T-helper 17 cell (primary cell): Measurements from ENCODE around the gene TANK. TPM values are rescaled to one million over a fixed set of nuclear protein-coding genes. Genes with fewer than 3 reads are reported as not detected.
"Not testable (repeated sequence)": the region's sequence is repeated elsewhere in the genome, so short reads cannot be mapped to it uniquely, and the experiment has no call there.

Source experiments
- ATAC-seq: fragments of 150-1000 bp; cut with Tn5 transposase; 2 replicates; pipeline ENCODE4 v1.10.0; 2021; ENCODE audit warnings: mild to moderate bottlenecking, moderate library complexity
- DNase-seq, 3 donors: peaks; one replicate each; pipeline versions ENCODE4 v3.0.0 to v3.0.0-alpha.2; 2020 to 2021
- H3K9me3 ChIP-seq: one replicate; pipeline ENCODE4 v1.7.0; 2013; ENCODE audit warnings: low read length, mild to moderate bottlenecking; ENCODE audit not compliant: control insufficient read depth, poor library complexity, severe bottlenecking
- H3K27ac Mint-ChIP-seq: one replicate; pipeline ENCODE4 v1.8.0; 2022; ENCODE audit warnings: mild to moderate bottlenecking, moderate library complexity, mixed read lengths
- H3K27me3 Mint-ChIP-seq: one replicate; pipeline ENCODE4 v1.8.0; 2022; ENCODE audit warnings: mixed read lengths
- H3K36me3 Mint-ChIP-seq: one replicate; pipeline ENCODE4 v1.8.0; 2022; ENCODE audit warnings: low read depth, mixed read lengths
- H3K4me1 Mint-ChIP-seq: one replicate; pipeline ENCODE4 v1.8.0; 2022; ENCODE audit warnings: mild to moderate bottlenecking, mixed read lengths
- H3K4me3 Mint-ChIP-seq: one replicate; pipeline ENCODE4 v1.8.0; 2022; ENCODE audit warnings: mild to moderate bottlenecking, moderate library complexity, mixed read lengths
- total RNA-seq, 4 donors: library from RNA in 2 of 4; stranded (reverse) in 2 of 4; gene quantifications; one replicate each; pipeline ENCODE4 v1.2.3 and lab custom pipeline; 2022 to 2026

Gene TANK
- total RNA-seq, 2 donors from 2014 or later, result 129 to 134 TPM

- Mint-ChIP-seq H3K27ac (peak overlapping the region; percentile 96), H3K36me3 (peaks cover 2% of the 10 kb centered on the region), H3K27me3 (no peaks in the 10 kb centered on the region), H3K4me3 (peak overlapping the region; percentile 12), H3K4me1 (peaks cover 42% of the 10 kb centered on the region)
- H3K9me3 ChIP-seq, result no peaks in the 10 kb centered on the region
- ATAC-seq, result no peak
- no peak for DNase-seq
These were observed 86.1 kb downstream of the TANK start for GRCh38 chr2:161246281-161246680.

DNA sequence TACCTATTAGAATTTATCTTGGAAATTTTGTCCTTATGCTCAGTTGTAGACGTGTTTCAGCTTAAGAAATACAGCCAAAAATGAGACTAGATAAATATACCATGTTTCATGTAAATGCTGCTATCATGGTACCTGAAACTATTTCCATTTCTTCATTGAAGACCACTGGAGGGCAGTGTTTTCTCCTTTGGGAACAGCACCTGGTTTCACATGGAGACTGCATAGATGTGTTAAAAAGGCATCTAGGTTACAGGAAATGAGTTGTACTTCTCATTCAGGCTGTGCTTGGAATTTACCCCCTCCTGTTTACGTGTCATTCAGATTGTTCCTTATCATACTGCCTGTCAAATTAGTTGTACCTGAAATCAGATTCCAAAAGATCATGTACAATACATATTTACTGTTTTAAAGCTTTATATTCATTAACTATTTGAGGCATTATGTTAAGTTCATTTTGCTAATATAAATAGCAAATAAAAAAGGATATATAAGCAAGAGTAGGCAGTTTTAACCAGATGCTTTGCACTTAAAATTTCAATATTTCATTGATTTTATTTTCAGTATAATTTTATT, 90.7 kb downstream of the TANK start:
- H3K9me3 ChIP-seq, result no peaks in the 10 kb centered on the region
- Mint-ChIP-seq H3K27me3 (no peaks in the 10 kb centered on the region), H3K4me1 (peaks cover 13% of the 10 kb centered on the region), H3K4me3 (no peak overlapping the region), H3K36me3 (no peaks in the 10 kb centered on the region), H3K27ac (no peak overlapping the region)
- ATAC-seq, result peak; percentile 60
- DNase-seq, result no peak

DNA sequence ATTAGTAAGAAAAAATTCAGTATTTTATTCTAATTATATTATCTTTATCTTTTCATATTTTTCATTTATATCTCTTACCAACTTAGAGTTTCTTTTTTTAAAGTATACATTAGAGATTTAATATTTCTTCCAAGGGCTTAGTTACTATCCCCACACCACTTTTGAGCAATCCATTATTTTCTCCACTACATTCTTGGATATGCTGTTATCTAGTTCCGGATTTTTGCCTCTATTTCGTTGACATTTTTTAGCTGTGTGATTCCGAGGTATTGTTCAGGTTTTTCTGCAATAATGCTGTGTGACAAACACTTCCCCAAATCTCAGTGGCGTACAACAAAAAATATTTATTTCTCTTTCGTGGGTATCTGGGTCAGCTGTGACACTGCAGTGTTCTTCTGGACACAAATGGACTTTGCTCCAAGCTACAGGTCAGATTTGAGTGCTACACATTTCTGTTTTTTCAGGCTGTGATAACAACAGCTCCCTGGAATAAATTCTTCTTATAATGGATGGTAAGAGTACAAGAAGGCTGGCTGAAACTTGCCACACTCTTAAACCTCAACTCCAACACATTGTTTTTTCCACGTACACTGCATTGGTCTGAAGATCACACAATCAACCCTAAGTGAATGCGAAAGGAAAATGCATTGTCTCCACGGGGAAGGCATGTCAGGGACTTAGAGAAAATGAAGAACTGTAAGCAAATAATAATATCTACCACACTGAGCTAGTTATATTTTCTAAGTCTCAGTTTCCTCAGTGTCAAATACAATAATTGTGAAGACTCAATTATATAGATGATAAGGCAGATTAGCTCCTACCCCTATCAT, 97.1 kb downstream of the TANK start:
- Mint-ChIP-seq H3K4me3 (no peak overlapping the region), H3K36me3 (no peaks in the 10 kb centered on the region), H3K4me1 (no peaks in the 10 kb centered on the region), H3K27ac (no peak overlapping the region), H3K27me3 (no peaks in the 10 kb centered on the region)
- H3K9me3 ChIP-seq, result no peaks in the 10 kb centered on the region
- ATAC-seq (no peak), DNase-seq (no peak)

DNA sequence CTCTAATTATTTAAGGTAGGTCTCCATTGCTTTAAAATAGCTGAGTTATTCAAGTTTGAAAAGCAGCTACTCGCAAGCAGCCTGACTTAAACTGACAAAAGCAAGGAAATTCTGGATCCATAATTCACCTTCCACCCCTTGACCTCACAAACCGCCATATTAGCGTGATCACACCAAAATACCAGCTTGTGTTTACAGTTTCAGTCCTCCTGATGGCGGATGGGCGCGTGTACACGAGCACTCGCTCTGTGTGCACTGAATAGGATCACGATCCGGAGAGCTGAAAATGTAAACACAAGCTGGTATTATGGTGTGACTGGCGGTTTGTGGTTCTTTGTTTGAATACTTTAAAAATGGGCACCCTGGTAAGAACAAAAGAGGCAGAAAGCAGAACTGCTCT, 105.6 kb downstream of the TANK start:
- ATAC-seq (no peak), DNase-seq (no peak)
- no peaks in the 10 kb centered on the region for H3K9me3 ChIP-seq
- H3K4me3 Mint-ChIP-seq, result no peak overlapping the region
- peaks cover 4% of the 10 kb centered on the region for H3K27me3 Mint-ChIP-seq
- H3K4me1 Mint-ChIP-seq, result no peaks in the 10 kb centered on the region
- no peak overlapping the region for H3K27ac Mint-ChIP-seq
- H3K36me3 Mint-ChIP-seq, result no peaks in the 10 kb centered on the region

DNA sequence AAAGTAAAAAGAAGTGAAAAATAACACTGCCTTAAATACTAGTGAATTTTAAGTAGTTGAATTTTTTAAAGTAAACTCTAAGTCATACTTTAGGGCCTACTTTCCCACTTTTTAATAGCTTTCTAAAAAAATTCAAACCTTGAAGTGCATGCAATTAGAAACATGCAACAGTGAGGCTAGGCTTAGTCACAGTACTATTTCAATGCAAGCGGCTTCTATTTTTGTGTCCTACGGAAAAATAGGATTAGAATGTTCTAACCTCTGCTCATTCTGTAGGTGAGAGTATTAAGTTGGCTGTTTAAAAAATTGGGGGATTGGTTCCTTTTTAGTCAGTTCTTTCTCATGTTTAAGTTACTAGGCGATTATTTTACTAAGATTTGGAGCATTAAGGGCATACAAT, 108.9 kb downstream of the TANK start:
- ATAC-seq (no peak), DNase-seq (no peak)
- Mint-ChIP-seq H3K36me3 (no peaks in the 10 kb centered on the region), H3K27ac (no peak overlapping the region), H3K27me3 (peaks cover 13% of the 10 kb centered on the region), H3K4me3 (no peak overlapping the region), H3K4me1 (peaks cover 5% of the 10 kb centered on the region)
- no peaks in the 10 kb centered on the region for H3K9me3 ChIP-seq

DNA sequence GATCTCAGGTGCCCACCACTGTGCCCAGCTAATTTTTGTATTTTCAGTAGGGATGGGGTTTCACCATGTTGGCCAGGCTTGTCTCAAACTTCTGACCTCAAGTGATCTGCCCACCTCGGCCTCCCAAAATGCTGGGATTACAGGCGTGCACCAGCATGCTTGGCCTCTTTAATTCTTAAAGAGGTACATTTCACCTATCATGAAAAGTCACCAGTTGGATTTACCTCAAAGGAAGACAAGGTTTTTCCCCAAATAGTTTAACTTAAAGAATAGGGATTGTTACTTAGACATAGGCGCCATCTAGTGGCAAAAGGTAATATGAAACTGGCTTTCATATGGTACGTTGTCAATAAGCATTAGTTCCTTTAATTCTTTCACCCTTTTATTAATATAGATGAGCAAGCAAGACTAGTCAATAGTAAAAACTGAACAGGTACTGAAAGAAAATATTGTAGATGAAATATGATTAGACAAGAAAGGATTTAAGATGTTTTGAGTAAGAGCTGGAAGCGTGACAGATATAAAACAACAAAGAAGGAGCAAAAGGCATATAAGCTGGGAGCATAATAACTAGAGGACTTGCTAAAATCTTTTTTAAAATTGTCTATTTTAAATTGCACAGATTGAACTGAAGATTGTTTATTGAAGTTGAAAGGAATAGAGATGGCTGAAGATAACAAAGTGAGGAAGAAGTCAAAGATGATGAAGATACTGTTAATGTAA, 113.0 kb downstream of the TANK start:
- ATAC-seq (peak; percentile 71), DNase-seq (no peak)
- no peak overlapping the region for H3K4me3 Mint-ChIP-seq
- H3K36me3 Mint-ChIP-seq, result no peaks in the 10 kb centered on the region
- peaks cover 20% of the 10 kb centered on the region for H3K27me3 Mint-ChIP-seq
- no peaks in the 10 kb centered on the region for H3K9me3 ChIP-seq
- no peak overlapping the region for H3K27ac Mint-ChIP-seq
- peaks cover 5% of the 10 kb centered on the region for H3K4me1 Mint-ChIP-seq

GRCh38 chr2:161278564-161279229, 118.5 kb downstream of the TANK start:
- DNase-seq, ATAC-seq, H3K4me3 Mint-ChIP-seq: not testable (repeated sequence)

GRCh38 chr2:161279230-161279815, 119.1 kb downstream of the TANK start:
- ATAC-seq, H3K9me3 ChIP-seq, DNase-seq, H3K4me1 Mint-ChIP-seq, H3K27ac Mint-ChIP-seq, H3K4me3 Mint-ChIP-seq, H3K36me3 Mint-ChIP-seq: not testable (repeated sequence)
- peaks cover 16% of the 10 kb centered on the region for H3K27me3 Mint-ChIP-seq

More at GRCh38 chr2:161278564-161279229, 118.5 kb downstream of the TANK start:
- H3K36me3 Mint-ChIP-seq, H3K9me3 ChIP-seq, H3K27ac Mint-ChIP-seq, H3K4me1 Mint-ChIP-seq: not testable (repeated sequence)
- peaks cover 12% of the 10 kb centered on the region for H3K27me3 Mint-ChIP-seq

DNA sequence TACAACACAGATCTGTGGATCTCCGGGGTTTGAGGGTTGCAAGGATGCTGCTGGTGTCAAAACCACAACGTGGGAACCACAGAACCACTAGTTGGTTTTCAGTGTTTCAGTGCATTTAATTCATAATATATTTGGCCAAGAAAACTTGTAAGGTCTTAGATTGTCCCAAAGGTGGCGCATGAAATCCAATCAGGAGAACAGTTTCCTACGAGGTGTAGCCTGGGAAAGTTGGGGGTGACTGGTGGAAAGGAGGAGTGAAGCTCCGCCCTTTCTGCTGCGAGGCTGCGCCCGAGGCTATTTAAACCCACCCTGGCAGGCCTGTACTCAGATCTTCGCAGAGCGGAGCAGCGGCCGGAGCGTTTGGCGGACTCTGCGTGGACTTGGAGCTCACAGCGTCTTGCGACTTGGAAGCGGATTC, 120.7 kb downstream of the TANK start:
- not testable (repeated sequence) for ATAC-seq, H3K9me3 ChIP-seq, H3K27ac Mint-ChIP-seq, H3K36me3 Mint-ChIP-seq, H3K4me1 Mint-ChIP-seq, H3K4me3 Mint-ChIP-seq
- peak; percentile 11 to 35 (median 29) for DNase-seq
- peaks cover 15% of the 10 kb centered on the region for H3K27me3 Mint-ChIP-seq

DNA sequence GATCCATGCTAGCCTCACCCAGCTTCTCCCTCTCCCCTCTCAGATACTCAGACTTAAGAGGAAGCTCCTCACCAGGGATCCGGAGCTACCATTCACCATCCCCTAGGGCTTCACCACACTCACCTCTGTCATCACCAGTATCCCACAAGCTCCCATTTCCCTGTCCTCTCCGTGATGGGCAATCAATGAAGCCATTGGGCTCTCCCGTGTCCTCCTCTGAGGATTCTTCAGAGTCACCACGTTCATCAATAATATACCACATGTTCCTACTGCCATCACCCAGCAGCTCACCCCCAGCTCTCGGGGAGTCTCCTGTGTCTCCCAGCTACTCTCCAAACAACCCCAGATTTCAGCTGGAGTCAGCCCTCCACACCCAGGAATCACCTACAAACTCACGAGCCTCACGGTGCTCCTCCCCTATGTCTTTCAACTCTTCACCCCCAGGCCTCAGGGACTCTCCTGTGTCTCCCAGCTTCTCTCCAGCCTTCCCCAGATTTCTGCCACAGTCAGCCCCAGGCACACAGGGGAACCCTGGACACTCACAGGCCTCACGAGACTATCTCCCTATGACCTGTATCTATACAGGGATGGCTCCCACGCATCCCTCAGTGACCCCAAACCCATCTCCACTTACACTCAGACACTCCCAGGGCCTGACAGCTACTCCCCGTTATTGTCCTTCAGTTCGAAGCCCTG, 121.5 kb downstream of the TANK start:
- not testable (repeated sequence) for H3K36me3 Mint-ChIP-seq, H3K9me3 ChIP-seq, DNase-seq, ATAC-seq, H3K27ac Mint-ChIP-seq, H3K4me3 Mint-ChIP-seq, H3K4me1 Mint-ChIP-seq
- peaks cover 15% of the 10 kb centered on the region for H3K27me3 Mint-ChIP-seq

- DNase-seq, H3K4me3 Mint-ChIP-seq, H3K27ac Mint-ChIP-seq, H3K4me1 Mint-ChIP-seq, ATAC-seq, H3K9me3 ChIP-seq, H3K36me3 Mint-ChIP-seq: not testable (repeated sequence)
- peaks cover 15% of the 10 kb centered on the region for H3K27me3 Mint-ChIP-seq
These were observed 122.0 kb downstream of the TANK start for GRCh38 chr2:161282311-161282644.

- no peak for ATAC-seq
- Mint-ChIP-seq H3K27ac (no peak overlapping the region), H3K4me3 (no peak overlapping the region), H3K4me1 (no peaks in the 10 kb centered on the region), H3K36me3 (no peaks in the 10 kb centered on the region), H3K27me3 (peaks cover 15% of the 10 kb centered on the region)
- DNase-seq, result no peak
- H3K9me3 ChIP-seq, result no peaks in the 10 kb centered on the region
These were observed 123.7 kb downstream of the TANK start for GRCh38 chr2:161283926-161284325.
